Measurements from ENCODE around the gene RNASEH2B.

RNASEH2B gene

GRCh38 chr13:50940509-50940908, 30.9 kb downstream of the RNASEH2B start:
- no peak for DNase-seq (ENCODE audit: low read depth in 2 of 2)

GRCh38 chr13:50941146-50941545, 31.6 kb downstream of the RNASEH2B start:
- DNase-seq (ENCODE audit: low read depth in 2 of 2): no peak

GRCh38 chr13:50942630-50943311, 33.2 kb downstream of the RNASEH2B start:
- DNase-seq (ENCODE audit: low read depth in 2 of 2): no peak

GRCh38 chr13:50945669-50946068, 36.1 kb downstream of the RNASEH2B start:
- DNase-seq (ENCODE audit: low read depth in 2 of 2): no peak

- DNase-seq (ENCODE audit: low read depth in 2 of 2): no peak
Measured at GRCh38 chr13:50948601-50949000, 39.0 kb downstream of the RNASEH2B start.

GRCh38 chr13:50950849-50951248, 41.3 kb downstream of the RNASEH2B start:
- no peak for DNase-seq (ENCODE audit: low read depth in 2 of 2)

GRCh38 chr13:50951366-50951765, 41.8 kb downstream of the RNASEH2B start:
- DNase-seq (ENCODE audit: low read depth in 2 of 2): no peak

- no peak for DNase-seq (ENCODE audit: low read depth in 2 of 2)
Measured at GRCh38 chr13:50955241-50955640, 45.6 kb downstream of the RNASEH2B start.

- no peak for DNase-seq (ENCODE audit: low read depth in 2 of 2)
Measured at GRCh38 chr13:50955798-50956197, 46.2 kb downstream of the RNASEH2B start.

GRCh38 chr13:50957620-50958019, 48.0 kb downstream of the RNASEH2B start:
- DNase-seq (ENCODE audit: low read depth in 2 of 2): no peak

GRCh38 chr13:50969691-50970090, 60.1 kb downstream of the RNASEH2B start:
- no peak for DNase-seq (ENCODE audit: low read depth in 2 of 2)

GRCh38 chr13:50970956-50971355, 61.4 kb downstream of the RNASEH2B start:
- no peak for DNase-seq (ENCODE audit: low read depth in 2 of 2)

- no peak for DNase-seq (ENCODE audit: low read depth in 2 of 2)
Measured at GRCh38 chr13:50974268-50974667, 64.7 kb downstream of the RNASEH2B start.

- no peak for DNase-seq (ENCODE audit: low read depth in 2 of 2)
Measured at GRCh38 chr13:50979187-50979586, 69.6 kb downstream of the RNASEH2B start.

- DNase-seq (ENCODE audit: low read depth in 2 of 2): no peak
Measured at GRCh38 chr13:50981686-50982085, 72.1 kb downstream of the RNASEH2B start.

GRCh38 chr13:50989476-50989875, 79.9 kb downstream of the RNASEH2B start:
- DNase-seq (ENCODE audit: low read depth in 2 of 2): no peak

GRCh38 chr13:50990065-50990817, 80.7 kb downstream of the RNASEH2B start:
- DNase-seq (ENCODE audit: low read depth in 2 of 2): no peak

GRCh38 chr13:50990818-50991506, 81.4 kb downstream of the RNASEH2B start:
- DNase-seq (ENCODE audit: low read depth in 2 of 2): no peak

- DNase-seq (ENCODE audit: low read depth in 2 of 2): no peak
Measured at GRCh38 chr13:50991579-50992521, 82.3 kb downstream of the RNASEH2B start.

GRCh38 chr13:50993371-50993770, 83.8 kb downstream of the RNASEH2B start:
- DNase-seq (ENCODE audit: low read depth in 2 of 2): no peak

- DNase-seq (ENCODE audit: low read depth in 2 of 2): no peak
Measured at GRCh38 chr13:50993934-50994333, 84.3 kb downstream of the RNASEH2B start.

- DNase-seq (ENCODE audit: low read depth in 2 of 2): no peak
Measured at GRCh38 chr13:50994651-50995050, 85.1 kb downstream of the RNASEH2B start.

All from stimulated activated CD4-positive, alpha-beta T cell treated with anti-CD3 and anti-CD28 coated beads, Interleukin-1b, Interleukin-23, amount 100 ng/mL, for 1 hour (primary cell).